Activated T-helper 1 cell treated with Interleukin-2 at 50 U/mL for 16 hours (primary cell): ENCODE data around the gene ARHGEF2.

Source experiments
- DNase-seq: peaks from one replicate; pipeline ENCODE4 v3.0.0-alpha.2; 2020; ENCODE audit warnings: low read depth

The ARHGEF2 gene

DNA sequence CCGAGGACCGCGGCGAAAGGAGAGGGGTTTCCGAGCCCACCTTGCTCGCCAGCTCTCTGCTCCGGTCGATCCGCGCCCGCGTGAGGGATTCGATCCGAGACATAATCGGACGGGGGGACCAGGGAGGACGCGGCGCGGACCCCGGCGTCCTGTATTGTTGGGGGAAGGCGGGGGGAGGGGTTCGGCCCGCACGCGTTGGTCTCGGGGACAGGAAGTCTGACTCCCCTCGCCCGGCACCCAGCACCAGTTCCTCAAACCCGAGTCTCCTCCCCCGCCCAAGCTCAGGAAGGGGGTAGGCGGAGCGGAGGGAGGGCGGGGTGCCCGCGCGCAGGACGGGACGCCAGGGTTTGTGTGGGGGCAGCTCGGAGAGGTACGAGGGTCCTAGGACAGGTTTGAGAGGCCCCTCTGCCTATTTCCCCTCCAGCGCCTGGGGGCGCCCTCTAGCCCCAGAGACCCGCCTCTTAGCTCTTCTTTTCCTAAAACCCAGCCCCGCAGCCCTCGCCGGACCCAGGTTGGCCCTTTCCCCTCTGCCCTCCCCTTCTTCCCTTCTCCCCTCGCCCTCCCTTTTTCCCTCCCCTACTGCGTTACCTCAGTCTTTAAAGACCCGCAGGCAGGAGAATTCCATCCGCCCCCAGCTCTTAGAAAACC is at the start of gene ARHGEF2:
Gene ARHGEF2, minus strand, starts transcription at position 223 of the 648 bp plus-strand sequence. Its CDS starts 120 bp downstream, at position 103.
- DNase-seq: peak; percentile 68

DNA sequence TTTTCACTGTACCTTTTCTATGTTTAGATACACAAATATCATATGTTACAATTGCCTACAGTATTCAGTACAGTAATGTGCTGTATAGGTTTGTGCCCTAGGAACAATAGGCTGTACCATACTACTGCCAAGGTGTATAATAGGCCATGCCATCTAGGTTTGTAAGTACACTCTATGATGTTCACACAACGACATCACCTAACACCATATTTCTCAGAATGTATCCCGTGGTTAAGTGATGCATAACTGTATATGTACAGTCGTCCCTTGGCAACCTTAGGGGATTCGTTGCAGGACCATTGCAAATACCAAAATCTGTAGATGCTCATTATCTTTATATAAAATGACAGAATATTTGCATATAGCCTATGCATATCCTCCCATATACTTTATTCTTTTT is 48.2 kb upstream of the ARHGEF2 start:
- no peak for DNase-seq

DNA sequence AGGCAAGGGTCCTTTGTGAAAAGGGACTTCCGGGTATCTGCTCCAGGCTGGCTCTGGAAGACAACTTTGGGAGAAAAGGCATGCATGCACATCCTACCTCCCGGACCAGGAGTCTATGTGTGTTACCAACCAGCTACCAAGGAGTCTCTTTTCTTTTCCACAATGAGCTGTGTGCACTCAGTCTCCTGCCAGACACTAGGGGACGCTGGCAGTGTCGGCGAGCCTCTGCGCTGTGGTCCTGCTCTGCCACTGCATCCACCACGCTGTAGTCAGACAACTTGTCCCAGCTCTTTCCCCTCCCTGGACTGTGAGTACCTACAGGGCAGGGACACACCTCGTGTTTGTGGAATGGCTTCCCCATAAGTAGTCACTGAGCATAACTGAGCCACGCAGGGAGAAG is 47.5 kb upstream of the ARHGEF2 start:
- no peak for DNase-seq

DNA sequence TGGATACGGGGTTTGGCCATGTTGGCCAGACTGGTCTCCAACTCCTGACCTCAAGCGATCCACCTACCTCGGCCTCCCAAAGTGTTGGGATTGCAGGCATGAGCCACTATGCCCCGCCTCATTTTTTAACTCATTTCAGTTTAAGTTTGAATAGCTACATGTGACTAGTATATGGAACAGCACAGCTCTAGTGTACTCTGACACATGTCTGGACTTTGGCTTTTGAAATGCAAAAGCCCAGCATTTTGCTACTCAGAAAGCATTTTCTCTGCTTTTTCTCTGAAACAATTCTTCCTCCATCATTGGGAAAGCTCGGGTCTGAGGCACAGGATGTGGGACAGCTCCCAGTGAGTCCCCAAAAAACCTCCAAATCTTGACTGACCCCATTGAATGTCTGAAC is 46.5 kb upstream of the ARHGEF2 start:
- no peak for DNase-seq

DNA sequence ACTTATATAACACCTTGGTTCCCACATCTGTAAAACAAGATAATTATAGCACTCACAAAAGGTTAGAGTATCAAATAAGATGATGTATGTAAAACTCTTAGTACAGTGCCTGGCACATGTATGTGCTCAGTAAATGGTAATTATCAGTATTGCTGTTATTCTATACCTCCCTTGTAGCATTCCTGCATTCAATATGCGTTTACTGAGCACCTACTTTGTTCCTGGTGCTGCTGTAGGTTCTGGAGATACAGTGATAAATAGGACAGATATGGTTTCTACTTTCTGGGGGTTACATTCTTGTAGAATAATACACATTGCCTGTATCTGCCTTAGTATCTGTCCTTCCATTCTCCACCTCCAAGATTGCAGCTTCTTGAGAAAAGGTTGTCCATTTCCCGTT is 43.6 kb upstream of the ARHGEF2 start:
- no peak for DNase-seq

- no peak for DNase-seq
Measured at GRCh38 chr1:156021093-156021428, 42.7 kb upstream of the ARHGEF2 start.

- DNase-seq: peak; percentile 74
Measured at GRCh38 chr1:156020293-156021092, 42.1 kb upstream of the ARHGEF2 start, which contains the start of gene SSR2. TSS of gene SSR2 (minus strand) at chr1:156020951. CDS start at chr1:156020167, 784 bp downstream.

- no peak for DNase-seq
Measured at GRCh38 chr1:156019946-156020292, 41.6 kb upstream of the ARHGEF2 start.

GRCh38 chr1:156014829-156015228 is 36.5 kb upstream of the ARHGEF2 start:
- no peak for DNase-seq

GRCh38 chr1:156012051-156012817 is 33.9 kb upstream of the ARHGEF2 start:
- no peak for DNase-seq

DNA sequence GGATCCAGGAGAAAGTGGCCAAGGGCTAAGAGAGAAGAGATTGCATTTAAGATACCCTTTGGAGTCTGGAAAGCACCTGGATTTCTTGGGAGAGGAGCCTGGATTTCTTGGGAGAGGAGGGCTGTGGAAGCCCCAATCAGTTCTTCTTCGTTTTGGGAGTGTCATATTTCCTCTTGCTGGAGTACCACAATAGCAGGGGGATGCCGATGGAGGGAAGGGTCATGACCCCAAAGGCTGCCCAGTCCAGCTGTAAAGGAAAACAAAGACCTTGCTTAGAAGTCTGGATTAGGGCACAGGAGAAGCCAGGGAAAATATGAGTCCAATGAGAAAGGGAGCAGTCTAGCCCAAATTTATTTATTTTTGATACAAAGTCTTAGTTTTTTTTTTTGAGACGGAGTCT is 31.1 kb upstream of the ARHGEF2 start:
- no peak for DNase-seq

GRCh38 chr1:156006666-156007376 is 28.5 kb upstream of the ARHGEF2 start:
- no peak for DNase-seq

- peak; percentile 5 for DNase-seq
Measured at GRCh38 chr1:156004843-156005584, 26.7 kb upstream of the ARHGEF2 start.

- no peak for DNase-seq
Measured at GRCh38 chr1:156003923-156004188, 25.5 kb upstream of the ARHGEF2 start.

GRCh38 chr1:156002188-156002911 is 24.0 kb upstream of the ARHGEF2 start:
- no peak for DNase-seq

DNA sequence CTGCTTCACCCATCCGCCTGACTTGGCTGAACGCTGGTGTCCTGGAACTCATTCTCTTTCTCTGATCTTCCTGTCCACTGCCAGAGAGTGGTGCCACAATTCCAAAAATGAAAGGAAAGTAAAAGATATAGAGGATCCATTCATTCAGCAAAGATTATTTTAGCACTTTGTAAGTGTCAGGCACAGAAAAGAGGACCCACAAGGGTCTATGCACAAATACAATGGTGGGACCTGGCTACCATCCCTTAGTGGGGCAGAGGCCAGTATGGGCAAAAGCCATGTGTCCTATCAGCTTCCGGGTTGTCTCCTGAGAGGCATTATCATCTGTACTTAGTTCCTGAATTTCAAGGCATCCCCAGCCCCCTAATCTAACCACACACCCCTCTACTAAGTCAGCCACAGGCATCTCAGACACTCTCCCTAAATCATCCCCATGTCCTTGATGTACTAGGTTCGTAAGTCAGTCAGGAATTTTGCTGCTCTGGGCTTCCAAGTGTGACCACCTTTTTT is 23.4 kb upstream of the ARHGEF2 start:
- DNase-seq: no peak

GRCh38 chr1:156001021-156001661 is 22.8 kb upstream of the ARHGEF2 start:
- no peak for DNase-seq

DNA sequence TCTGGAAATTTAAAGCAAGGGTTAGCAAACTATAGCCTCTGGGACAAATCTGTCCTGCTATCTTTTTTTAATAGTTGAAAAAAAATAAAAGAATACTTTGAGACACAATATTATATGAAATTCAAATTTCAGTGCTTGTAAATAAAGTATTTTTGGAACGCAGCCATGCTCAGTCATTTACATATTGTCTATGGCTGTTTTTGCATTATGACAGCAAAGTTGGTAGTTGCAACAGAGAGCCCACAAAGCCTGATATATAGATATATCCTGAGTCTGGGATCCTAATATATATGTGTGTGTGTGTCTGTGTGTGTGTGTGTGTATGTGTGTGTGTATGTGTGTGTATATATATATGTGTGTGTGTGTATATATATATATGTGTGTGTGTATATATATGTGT is 21.6 kb upstream of the ARHGEF2 start:
- no peak for DNase-seq

DNA sequence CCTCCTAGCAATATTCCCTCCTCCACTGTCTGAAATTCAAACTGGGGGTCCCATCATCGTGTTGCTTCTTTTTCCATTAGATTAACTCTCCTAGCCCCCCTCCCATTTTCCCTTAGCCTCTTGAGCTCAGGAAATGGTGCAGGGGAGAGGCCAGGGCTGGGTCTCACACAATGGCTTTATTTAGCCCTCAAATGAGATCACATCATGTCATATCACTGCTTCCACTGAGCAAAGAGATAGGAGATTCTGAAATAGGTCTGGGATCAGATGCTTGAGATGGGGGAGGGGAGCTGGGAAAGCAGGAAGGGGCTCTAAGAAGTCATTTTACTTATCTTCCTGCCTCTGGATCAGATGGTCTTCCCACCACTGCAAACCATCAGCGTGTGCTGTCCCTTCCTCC is 17.8 kb upstream of the ARHGEF2 start:
- DNase-seq: no peak

DNA sequence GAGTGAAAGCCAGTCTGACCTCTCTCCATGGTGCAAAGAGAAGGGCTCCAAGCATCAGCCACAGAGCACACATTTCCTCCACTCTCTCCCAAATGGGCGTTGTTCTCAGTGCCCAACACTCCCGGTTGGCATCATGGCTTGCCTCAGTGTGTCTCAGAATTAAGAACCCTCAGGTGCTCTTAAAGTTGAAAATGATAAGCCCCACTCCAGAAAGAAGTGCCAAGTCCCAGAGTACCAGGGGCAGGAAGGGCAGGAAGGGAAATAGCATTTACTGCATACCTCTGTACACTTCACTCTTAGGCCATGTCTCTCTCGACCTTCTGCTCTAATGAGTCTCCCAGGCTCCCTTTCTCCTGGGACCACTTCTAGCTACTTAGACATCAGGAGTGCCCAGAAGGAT is 15.2 kb upstream of the ARHGEF2 start:
- DNase-seq: no peak
